Stimulated activated CD4-positive, alpha-beta T cell treated with anti-CD3 and anti-CD28 coated beads, Interleukin-4, amount 100 ng/mL, for 1 hour (primary cell): Measurements from ENCODE around the gene TRIM72.
"Not testable (repeated sequence)": the region's sequence is repeated elsewhere in the genome, so short reads cannot be mapped to it uniquely, and the experiment has no call there.

ENCODE experiments used
- DNase-seq: peaks from one replicate; pipeline ENCODE4 v3.0.0-alpha.2; 2020

Gene TRIM72

GRCh38 chr16:31191697-31192428 lies 22.1 kb upstream of the TRIM72 start:
- DNase-seq, result no peak

DNA sequence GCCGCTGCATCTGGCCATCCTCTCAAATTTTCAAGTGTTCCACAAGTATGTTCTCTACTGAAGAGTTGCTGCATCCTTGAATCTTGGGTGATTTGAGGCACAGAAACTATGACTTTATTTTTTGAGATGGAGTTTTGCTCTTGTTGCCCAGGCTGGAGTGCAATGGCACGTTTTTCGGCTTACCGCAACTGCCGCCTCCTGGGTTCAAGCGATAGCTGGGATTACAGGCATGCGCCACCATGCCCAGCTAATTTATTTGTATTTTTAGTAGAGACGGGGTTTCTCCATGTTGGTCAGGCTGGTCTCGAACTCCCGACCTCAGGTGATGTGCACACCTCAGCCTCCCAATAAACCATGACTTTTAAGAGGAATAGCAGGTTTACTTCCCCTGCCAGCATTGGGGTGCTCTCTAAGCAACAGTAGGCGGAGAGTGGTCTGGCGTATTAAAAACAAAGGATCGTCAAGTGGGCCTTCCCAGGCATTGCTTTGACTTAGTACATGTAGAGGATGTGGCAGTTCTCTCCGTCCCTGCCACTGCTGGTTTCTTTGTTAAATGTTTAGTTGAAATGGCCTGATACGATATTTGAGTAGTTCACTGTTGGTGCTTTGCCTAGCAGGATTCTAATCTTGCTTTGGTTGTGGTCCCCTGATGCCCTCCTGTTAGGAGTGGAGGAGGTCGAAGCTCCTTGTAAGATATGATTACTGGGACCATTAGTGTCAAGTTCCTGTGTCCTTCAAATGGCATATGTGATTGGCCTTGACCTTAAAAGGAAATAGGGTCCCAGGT lies 20.9 kb upstream of the TRIM72 start:
- DNase-seq, result no peak

DNA sequence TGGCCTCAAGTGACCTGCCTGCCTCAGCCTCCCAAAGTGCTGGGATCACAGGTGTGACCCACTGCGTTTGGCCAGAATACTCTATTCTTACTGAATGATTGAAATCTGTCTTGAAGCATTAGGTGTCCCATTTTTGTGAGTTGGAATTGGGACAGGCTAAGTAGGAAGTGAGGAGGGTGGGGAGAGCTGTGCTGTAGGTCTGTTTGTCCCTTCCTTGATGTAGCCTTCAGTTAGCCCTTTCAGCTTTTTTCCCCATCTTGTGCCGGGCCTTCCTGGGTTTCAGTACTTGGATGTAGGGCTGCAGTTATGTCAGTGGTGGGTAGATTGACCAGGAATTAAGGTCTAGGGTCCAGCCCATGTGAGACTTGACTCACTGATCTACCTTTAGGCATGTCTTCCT lies 20.0 kb upstream of the TRIM72 start:
- no peak for DNase-seq

- no peak for DNase-seq
These were observed 19.0 kb upstream of the TRIM72 start for GRCh38 chr16:31194898-31195297.

DNA sequence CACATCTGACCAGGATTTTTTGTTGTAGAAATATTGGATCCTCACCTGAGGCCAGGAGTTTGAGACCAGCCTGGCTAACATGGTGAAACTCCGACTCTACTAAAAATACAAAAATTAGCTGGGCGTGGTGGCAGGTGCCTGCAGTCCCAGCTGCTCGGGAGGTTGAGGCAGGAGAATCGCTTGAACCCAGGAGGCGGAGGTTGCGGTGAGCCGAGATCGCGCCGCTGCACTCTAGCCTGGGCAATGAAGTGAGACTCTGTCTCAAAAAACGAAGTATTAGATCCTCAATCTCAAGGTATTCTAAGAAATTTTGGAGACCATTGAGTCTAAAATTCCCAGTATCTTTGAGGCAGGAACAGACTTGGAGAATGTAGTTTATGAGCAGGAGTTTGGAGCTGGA lies 18.1 kb upstream of the TRIM72 start:
- DNase-seq, result not testable (repeated sequence)

GRCh38 chr16:31196324-31197088 lies 17.4 kb upstream of the TRIM72 start:
- DNase-seq, result no peak

DNA sequence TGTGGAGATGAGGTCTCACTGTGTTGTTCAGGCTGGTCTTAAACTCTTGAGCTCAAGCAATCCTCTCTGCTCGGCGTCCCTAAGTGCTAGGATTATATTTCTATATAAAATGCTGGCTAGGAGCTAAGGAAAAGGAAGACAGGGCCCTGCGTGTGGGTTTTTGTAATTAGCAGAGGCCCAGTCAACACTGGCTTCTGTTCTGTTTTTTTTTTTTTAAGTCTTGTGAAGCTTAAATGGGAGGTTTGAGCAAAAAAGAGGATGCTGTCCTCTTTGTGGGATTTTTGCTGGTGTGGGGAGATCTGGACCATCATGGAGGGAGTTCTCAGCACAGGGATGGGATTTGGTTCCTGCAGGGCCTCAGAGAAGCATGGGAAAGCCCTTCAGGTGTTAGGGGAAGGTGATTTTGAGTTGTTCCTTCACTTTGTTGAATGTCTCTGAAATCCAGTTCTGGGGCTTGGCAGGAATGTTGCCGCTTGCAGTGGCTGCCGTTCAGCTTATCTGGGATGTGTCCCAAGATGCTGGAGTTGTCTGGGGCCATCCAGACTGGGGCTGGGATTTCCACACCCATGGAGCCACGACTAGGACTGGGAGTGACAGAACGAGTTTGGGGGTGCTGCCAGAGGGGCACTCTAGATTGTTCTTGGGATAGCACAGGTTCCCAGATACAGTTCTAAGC lies 15.6 kb upstream of the TRIM72 start:
- no peak for DNase-seq

DNA sequence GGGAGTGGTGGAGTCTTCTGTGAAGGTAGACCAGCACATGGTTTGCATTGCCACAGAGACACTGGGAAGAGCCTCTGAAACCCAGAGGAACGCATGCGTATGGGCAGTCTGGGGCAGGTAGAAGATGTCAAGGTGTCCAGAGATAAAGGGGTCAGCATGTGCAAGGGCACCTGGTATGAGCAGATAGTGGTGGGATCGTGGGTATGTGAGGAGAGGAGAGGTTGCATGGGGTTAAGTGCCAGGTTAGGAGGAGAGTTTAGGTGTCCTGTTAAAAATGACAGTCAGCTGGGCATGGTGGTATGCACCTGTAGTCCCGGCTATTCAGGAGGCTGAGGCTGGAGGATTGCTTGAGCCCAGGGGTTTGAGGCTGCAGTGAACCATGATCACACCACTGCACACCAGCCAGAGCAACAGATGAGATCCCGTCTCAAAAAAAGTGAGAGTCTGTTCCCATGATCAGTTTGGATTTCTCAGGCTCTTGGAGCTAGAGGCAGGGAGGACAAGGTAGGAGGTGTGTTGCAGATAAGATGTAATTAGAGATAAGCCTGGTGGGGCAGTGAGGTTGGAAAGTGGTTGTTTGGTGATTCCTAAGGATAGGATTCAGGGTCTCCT lies 14.4 kb upstream of the TRIM72 start:
- DNase-seq, result no peak

DNA sequence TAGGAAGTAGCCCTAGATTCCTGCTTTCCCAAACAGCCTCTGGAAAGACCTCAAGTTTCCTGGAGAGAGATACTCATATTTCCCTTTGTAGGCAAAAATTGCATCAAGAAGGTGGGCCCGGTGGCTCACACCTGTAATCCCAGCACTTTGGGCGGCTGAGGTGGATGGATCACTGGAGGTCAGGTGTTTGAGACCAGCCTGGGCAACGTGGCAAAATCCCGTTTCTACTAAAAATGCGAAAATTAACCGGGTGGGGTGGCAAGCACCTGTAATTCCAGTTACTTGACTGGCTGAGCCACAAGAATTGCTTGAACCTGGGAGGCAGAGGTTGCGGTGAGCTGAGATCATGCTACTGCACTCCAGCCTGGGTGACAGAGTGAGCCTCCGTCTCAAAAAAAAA lies 13.8 kb upstream of the TRIM72 start:
- DNase-seq, result not testable (repeated sequence)

DNA sequence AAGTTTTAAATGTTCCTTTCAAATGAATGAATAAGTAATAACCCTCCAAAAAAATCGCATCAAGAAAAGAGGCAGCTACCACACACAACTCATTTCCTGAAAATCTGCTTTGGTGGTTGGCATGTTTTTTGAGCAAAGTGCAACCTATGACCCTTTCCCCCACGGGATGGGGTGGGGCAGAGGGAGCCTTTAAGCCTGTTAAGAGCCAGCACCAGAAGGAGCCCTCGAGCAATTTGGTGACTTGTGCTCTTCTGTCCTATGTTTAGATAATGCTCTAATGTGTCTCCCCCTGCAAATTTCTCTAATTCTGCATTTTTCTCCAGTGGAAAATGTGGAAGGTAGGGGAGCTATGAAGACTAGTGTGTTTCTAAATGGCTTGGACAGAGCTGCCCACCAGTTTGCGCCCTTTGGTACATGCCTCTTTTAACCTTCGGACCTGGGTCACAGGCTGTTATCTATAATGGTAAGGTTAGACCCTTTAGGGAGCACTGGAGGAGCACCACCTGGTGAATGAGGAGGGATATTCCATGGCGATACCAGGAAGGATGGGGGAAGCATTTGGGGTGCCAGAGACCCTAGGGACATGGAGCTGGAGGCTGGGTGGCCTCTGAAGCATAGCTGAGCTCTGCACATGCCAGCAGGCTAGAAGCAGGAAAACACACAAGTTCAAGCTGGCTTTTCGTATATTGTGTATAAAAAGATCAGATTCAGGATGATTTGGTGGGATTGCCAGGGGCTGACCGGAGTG lies 12.9 kb upstream of the TRIM72 start:
- DNase-seq, result peak; percentile 35

DNA sequence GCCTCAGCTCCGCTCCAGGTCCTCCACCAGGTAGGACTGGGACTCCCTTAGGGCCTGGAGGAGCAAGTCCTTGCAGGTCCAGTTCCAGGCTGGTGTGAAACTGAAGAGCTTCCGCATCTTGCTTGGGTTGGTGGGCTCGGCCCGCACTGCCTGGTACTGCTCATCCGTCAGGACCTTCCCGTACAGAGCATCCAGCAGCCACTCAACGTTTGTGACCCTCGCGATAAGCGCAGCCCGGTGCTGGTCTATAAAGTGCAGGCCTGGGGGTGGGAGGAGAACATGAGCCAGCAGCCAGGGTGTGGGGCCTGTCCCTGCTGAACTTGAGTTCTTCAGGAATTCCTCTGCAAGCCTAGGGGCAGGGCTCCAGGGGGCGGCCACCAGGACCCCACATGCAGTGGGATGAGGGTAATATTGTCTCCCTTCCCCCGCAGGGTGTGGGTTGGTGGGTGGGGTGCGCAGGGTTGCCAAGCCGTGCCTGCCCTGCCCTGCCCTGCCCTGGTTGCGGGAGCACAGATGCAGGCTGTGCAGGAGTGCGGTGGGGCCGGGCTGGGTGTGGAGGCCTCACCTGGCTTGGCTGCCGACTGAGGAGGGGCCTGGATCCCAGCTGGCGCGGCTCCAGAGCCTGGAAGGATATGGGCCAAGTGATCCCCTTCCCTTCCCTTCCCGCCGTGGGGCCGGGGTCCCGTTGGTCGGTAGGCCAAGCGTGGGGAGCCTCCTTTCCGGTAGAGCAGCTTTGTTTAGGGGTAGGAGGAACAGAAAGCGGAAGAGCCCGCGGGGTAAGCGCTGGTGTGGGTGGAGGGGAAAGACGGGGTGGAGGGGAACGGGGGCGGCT lies 12.1 kb upstream of the TRIM72 start:
- peak; percentile 33 for DNase-seq

GRCh38 chr16:31202414-31203375 lies 11.2 kb upstream of the TRIM72 start, which contains the start of gene PYCARD:
TSS of gene PYCARD (minus strand) at chr16:31202760. CDS start at chr16:31202690, 70 bp downstream.
- DNase-seq, result peak; percentile 25

- no peak for DNase-seq
These were observed 8.8 kb upstream of the TRIM72 start for GRCh38 chr16:31204871-31205666.

DNA sequence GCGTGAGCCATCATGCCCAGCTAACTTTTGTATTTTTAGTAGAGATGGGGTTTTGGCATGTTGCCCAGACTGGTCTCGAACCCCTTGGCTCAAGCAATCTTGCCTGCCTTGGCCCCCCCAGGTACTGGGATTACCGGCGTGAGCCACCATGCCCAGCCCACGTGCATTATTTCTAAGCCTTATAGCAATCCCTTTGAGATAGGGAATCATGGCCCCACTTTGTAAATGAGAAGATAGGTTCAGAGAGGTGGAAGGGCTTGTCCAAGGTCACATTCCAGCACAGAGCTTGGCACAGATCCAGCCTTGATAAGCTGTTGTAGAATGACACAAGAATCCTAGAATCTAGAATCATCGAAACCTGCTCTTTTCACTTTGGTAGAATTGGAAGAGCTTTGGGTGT lies 7.1 kb upstream of the TRIM72 start:
- no peak for DNase-seq

- DNase-seq, result no peak
These were observed 577 bp upstream of the TRIM72 start for GRCh38 chr16:31213342-31213741.

DNA sequence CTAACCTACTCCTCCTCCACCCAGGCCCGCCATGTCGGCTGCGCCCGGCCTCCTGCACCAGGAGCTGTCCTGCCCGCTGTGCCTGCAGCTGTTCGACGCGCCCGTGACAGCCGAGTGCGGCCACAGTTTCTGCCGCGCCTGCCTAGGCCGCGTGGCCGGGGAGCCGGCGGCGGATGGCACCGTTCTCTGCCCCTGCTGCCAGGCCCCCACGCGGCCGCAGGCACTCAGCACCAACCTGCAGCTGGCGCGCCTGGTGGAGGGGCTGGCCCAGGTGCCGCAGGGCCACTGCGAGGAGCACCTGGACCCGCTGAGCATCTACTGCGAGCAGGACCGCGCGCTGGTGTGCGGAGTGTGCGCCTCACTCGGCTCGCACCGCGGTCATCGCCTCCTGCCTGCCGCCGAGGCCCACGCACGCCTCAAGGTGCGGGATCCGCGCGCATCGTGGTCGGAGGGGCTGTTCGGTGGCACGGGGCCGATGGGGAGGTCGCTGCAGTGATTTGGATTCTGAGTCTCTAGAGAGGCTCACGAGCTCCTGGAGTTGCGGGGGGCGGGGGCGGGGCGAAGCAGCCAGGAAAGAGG lies 878 bp downstream of the TRIM72 start:
- no peak for DNase-seq

- DNase-seq, result no peak
These were observed 1.6 kb downstream of the TRIM72 start for GRCh38 chr16:31215287-31216162.
